ENCODE data around the gene HSD3B2.

The HSD3B2 gene

GRCh38 chr1:119397986-119398385 is 17.0 kb upstream of the HSD3B2 start:
- DNase-seq (ENCODE audit: low read depth): no peak

DNA sequence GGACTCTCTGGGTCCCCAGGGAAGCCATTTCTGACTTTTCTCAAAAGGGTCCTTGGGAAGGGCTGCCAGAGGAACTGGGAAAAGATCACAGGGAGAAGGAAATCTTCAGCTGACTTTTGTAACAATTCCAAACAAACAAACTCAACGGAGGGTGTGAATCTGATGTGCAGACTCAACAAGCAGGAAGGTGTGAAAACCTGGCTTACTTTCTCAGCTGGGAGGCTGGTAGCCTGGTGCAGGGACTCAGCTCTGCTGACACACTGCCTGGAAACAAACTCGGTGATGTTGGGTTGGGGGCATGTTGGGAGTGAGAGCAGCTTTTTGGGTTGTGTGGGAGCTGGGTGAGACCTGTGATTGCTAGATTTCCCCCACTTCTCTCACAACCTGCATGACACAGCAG is 10.2 kb upstream of the HSD3B2 start:
- DNase-seq (ENCODE audit: low read depth): no peak

- DNase-seq (ENCODE audit: low read depth): peak; percentile 19
Measured at GRCh38 chr1:119409731-119410130, 5.2 kb upstream of the HSD3B2 start.

GRCh38 chr1:119410961-119411360 is 4.0 kb upstream of the HSD3B2 start:
- no peak for DNase-seq (ENCODE audit: low read depth)

GRCh38 chr1:119416006-119416640 is 1.2 kb downstream of the HSD3B2 start:
- DNase-seq (ENCODE audit: low read depth): no peak

- no peak for DNase-seq (ENCODE audit: low read depth)
Measured at GRCh38 chr1:119419109-119419508, 4.2 kb downstream of the HSD3B2 start.

DNA sequence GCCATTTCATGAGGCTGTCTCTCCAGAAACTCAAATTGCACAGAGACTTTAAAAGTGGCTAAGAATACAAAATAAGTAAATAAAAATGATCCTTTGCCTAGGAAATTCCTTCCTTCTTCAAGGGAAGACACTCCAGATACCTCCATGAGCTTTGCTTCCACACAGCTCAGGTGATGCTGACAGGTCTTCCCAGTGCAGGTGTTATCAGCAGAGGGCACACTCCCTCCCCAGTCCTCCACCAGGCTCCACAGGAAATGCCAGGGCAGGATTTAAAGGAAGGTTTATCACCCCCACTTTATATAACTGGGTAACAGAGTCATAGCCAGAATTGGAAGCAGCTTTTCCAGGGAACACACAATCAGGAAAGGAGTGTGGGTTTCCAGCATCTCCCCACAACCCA is 5.7 kb downstream of the HSD3B2 start:
- DNase-seq (ENCODE audit: low read depth): no peak

- DNase-seq (ENCODE audit: low read depth): no peak
Measured at GRCh38 chr1:119422631-119423030, 7.7 kb downstream of the HSD3B2 start.

- no peak for DNase-seq (ENCODE audit: low read depth)
Measured at GRCh38 chr1:119428991-119429390, 14.0 kb downstream of the HSD3B2 start.

DNA sequence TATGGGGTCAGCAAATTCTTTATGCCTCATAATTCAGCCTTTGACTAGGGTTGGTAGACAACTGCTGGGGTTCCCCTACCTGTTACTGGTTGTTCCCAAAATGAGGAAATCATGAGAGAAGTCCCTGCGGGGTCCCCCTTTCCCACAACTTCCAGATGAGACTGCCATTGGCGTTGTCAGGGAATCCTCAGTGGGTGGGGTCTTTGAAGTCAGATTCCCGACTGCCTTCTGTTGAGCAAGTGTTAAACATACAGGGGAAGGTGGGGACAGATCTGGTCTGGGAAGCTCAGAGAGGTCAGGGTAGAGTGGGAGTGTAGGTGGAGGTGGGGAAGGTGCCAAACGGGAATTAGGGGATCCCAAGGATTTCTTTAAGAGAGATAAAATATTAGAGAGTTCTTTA is 14.7 kb downstream of the HSD3B2 start:
- no peak for DNase-seq (ENCODE audit: low read depth)

- no peak for DNase-seq (ENCODE audit: low read depth)
Measured at GRCh38 chr1:119430486-119430885, 15.5 kb downstream of the HSD3B2 start.

- no peak for DNase-seq (ENCODE audit: low read depth)
Measured at GRCh38 chr1:119431836-119432235, 16.9 kb downstream of the HSD3B2 start.

DNA sequence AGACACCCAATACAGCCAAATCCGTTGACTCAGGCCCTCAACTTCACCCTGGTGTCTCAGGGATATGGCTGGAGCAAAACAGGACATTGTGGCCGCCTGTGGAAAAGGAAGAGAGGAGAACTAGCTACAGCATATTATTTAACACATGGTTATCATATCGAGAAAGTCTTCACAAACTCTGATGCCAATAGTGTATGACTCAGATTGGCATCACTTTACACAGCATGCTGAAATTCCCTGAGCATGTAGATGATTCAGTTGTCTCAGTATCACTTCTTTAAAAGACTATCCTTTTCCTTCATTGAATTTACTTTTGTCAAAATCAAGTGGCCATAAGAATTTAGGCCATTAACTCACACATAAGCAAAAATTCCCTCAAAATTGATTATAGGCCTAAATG is 20.1 kb downstream of the HSD3B2 start:
- no peak for DNase-seq (ENCODE audit: low read depth)

DNA sequence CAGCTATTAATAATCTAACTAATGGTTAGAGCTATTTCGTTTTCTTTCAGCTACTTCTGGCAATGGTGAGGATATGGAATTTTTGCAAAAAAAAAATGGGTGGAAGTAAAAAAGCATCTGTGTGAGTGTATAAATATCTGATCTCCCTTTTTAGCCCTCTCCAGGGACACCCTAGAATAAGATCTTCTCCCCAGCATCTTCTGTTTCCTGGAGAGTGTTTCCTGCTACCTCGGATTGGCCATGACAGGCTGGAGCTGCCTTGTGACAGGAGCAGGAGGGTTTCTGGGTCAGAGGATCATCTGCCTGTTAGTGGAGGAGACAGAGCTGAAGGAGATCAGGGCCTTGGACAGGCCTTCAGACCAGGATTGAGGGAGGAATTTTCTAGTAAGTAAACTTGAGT is 23.8 kb downstream of the HSD3B2 start:
- DNase-seq (ENCODE audit: low read depth): no peak

GRCh38 chr1:119440721-119441307 is 25.9 kb downstream of the HSD3B2 start:
- DNase-seq (ENCODE audit: low read depth): no peak

GRCh38 chr1:119442756-119443155 is 27.8 kb downstream of the HSD3B2 start:
- DNase-seq (ENCODE audit: low read depth): no peak

DNA sequence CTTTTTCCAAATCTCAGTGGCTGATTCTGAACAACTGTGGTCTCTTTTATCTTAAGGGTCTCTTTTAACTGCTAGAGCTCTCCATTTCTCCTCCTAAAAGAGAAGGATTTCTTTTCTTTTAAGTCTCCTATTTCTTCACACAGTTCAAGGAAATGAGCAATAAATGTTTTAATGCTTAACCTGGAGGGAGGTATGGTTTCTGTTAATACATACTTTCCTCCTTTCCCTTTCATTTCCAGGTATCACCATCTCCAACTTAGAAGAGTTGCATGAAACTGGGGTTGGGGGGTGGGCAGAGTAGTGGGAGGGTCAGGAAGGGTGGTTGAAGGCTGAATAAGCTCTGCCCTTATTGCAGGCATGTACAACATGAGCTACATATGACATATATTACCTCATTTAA is 31.4 kb downstream of the HSD3B2 start:
- no peak for DNase-seq (ENCODE audit: low read depth)

- no peak for DNase-seq (ENCODE audit: low read depth)
Measured at GRCh38 chr1:119447344-119448126, 32.6 kb downstream of the HSD3B2 start.

- DNase-seq (ENCODE audit: low read depth): no peak
Measured at GRCh38 chr1:119448127-119448511, 33.2 kb downstream of the HSD3B2 start.

- no peak for DNase-seq (ENCODE audit: low read depth)
Measured at GRCh38 chr1:119449971-119450370, 35.0 kb downstream of the HSD3B2 start.

GRCh38 chr1:119451158-119451557 is 36.2 kb downstream of the HSD3B2 start:
- DNase-seq (ENCODE audit: low read depth): no peak

- DNase-seq (ENCODE audit: low read depth): no peak
Measured at GRCh38 chr1:119452091-119452490, 37.1 kb downstream of the HSD3B2 start.

GRCh38 chr1:119453021-119453420 is 38.1 kb downstream of the HSD3B2 start:
- DNase-seq (ENCODE audit: low read depth): peak; percentile 34
